Esophagus muscularis mucosa (tissue), 4 donors: ENCODE results near the gene B3GALNT2. TPM values are rescaled to one million over a fixed set of nuclear protein-coding genes. Genes with fewer than 3 reads are reported as not detected.
A peak's percentile ranks its signal among the peaks of the same experiment; 100 is the strongest.

Experiments used
- DNase-seq: peaks from one replicate; pipeline ENCODE4 v3.0.0-alpha.2; 2017; ENCODE audit errors: extremely low spot score
- H3K27ac ChIP-seq, 4 donors: fragments of 200-600 bp; sonication (generic); replicated peaks in 1 of 4; 1 replicate in 3 of 4; 2 replicates in 1 of 4; pipeline ENCODE4 v1.5.1; 2016 to 2019; ENCODE audit warnings: mild to moderate bottlenecking in 1 of 4
- H3K27me3 ChIP-seq, 4 donors: fragments of 200-600 bp; sonication (generic); one replicate each; pipeline versions ENCODE4 v1.5.1 to v1.6.0; 2016 to 2019
- H3K36me3 ChIP-seq, 4 donors: fragments of 200-600 bp; sonication (generic); one replicate each; pipeline ENCODE4 v1.5.1; 2016 to 2019
- H3K4me1 ChIP-seq, 4 donors: fragments of 200-600 bp; sonication (generic); one replicate each; pipeline ENCODE4 v1.5.1; 2016 to 2019
- H3K4me3 ChIP-seq, 4 donors: fragments of 200-600 bp; sonication (generic); 1 replicate in 2 of 4; 2 replicates in 2 of 4; pipeline ENCODE4 v1.5.1; 2016 to 2019; ENCODE audit warnings: mild to moderate bottlenecking in 4 of 4, moderate library complexity in 1 of 4
- H3K9me3 ChIP-seq, 4 donors: fragments of 200-600 bp; sonication (generic); 1 replicate in 3 of 4; 2 replicates in 1 of 4; pipeline ENCODE4 v1.5.1; 2016 to 2019
- EP300 ChIP-seq: sonication (generic); formaldehyde crosslinking; IDR thresholded peaks from one replicate; pipeline ENCODE4 v1.6.1; 2017; ENCODE audit warnings: antibody characterized with exemption
- POLR2A ChIP-seq: fragments of 450-650 bp; IDR thresholded peaks from one replicate; pipeline ENCODE4 v1.6.1; 2017; ENCODE audit warnings: antibody characterized with exemption, moderate library complexity, mild to moderate bottlenecking, low read depth
- POLR2AphosphoS5 ChIP-seq, 2 donors: sonication (generic); formaldehyde crosslinking; IDR thresholded peaks; one replicate each; pipeline ENCODE4 v1.6.1; 2017; ENCODE audit warnings: antibody characterized with exemption in 2 of 2
- WGBS: methylation state at CpG from one replicate; pipeline ENCODE4 v1.1.5; 2018; 5-methylcytosine and 5-hydroxymethylcytosine counted together
- intact Hi-C: fragments of 100-400 bp; cut with DNase I; formaldehyde crosslinking; loops from one replicate; pipeline ENCODE4 v1.15.1; 2023
- total RNA-seq, 4 donors: library from RNA; depleted of rRNA; stranded (reverse); fragments of >200 nt; gene quantifications; one replicate each; pipeline versions ENCODE4 v1.1.0 to v1.2.1, GENCODE V29; 2016
- TF ChIP-seq, protein P1 (sequence below), 3 experiments: fragments of 200-600 bp in 2 of 3; fragments of 450-650 bp in 1 of 3; sonication (generic) in 2 of 3; IDR thresholded peaks; one replicate each; pipeline ENCODE4 v1.5.1; 2017 to 2019; ENCODE audit warnings: antibody characterized with exemption in 3 of 3, mild to moderate bottlenecking in 2 of 3, moderate library complexity in 1 of 3

B3GALNT2 gene
- total RNA-seq, 4 donors from 2014 or later: 49.0 to 68.4 (median 55.5) TPM

- no peaks in the 10 kb centered on the region for H3K27me3 ChIP-seq
- under 1% methylated on average over 36 of the region's 49 CpGs for WGBS
- H3K36me3 ChIP-seq: no peaks in the 10 kb centered on the region
- H3K4me1 ChIP-seq: peaks cover 21 to 52% (median 44%) of the 10 kb centered on the region in 4 donors
- peak overlapping the region; percentile 96 to 98 (median 98) for H3K27ac ChIP-seq
- no peaks in the 10 kb centered on the region for H3K9me3 ChIP-seq
- peak overlapping the region; percentile 80 to 96 (median 92) for H3K4me3 ChIP-seq
- intact Hi-C loops: loop anchor here (10.0 kb wide), 2 partner anchors 179 to 561 kb away; partner anchors contain the start of genes ARID4B, GGPS1 and NID1
- TF ChIP-seq POLR2A: no peak
- TF ChIP-seq POLR2AphosphoS5 (IDR thresholded peaks at IDR 0.05): peak in 1 of 2 donors; percentile 15
- no peak for DNase-seq
Measured at GRCh38 chr1:235503403-235504121, 690 bp downstream of the B3GALNT2 start.

- intact Hi-C loops: loop anchor here (10.0 kb wide), 2 partner anchors 178 to 562 kb away; partner anchors contain the start of genes ARID4B, GGPS1 and NID1
- Histone ChIP-seq H3K36me3 (no peaks in the 10 kb centered on the region), H3K4me3 (peak overlapping the region; percentile 80 to 96 (median 92)), H3K27ac (peak overlapping the region; percentile 96 to 98 (median 98)), H3K9me3 (no peaks in the 10 kb centered on the region), H3K4me1 (peaks cover 21 to 59% (median 45%) of the 10 kb centered on the region in 4 donors), H3K27me3 (no peaks in the 10 kb centered on the region)
- 10% methylated on average over 5 of the region's 5 CpGs for WGBS
- TF ChIP-seq, protein P1, sequence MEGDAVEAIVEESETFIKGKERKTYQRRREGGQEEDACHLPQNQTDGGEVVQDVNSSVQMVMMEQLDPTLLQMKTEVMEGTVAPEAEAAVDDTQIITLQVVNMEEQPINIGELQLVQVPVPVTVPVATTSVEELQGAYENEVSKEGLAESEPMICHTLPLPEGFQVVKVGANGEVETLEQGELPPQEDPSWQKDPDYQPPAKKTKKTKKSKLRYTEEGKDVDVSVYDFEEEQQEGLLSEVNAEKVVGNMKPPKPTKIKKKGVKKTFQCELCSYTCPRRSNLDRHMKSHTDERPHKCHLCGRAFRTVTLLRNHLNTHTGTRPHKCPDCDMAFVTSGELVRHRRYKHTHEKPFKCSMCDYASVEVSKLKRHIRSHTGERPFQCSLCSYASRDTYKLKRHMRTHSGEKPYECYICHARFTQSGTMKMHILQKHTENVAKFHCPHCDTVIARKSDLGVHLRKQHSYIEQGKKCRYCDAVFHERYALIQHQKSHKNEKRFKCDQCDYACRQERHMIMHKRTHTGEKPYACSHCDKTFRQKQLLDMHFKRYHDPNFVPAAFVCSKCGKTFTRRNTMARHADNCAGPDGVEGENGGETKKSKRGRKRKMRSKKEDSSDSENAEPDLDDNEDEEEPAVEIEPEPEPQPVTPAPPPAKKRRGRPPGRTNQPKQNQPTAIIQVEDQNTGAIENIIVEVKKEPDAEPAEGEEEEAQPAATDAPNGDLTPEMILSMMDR (IDR thresholded peaks at IDR 0.05): no peak
- TF ChIP-seq POLR2AphosphoS5 (IDR thresholded peaks at IDR 0.05) (no peak), EP300 (no peak), POLR2A (no peak)
- DNase-seq: no peak
Measured at GRCh38 chr1:235502601-235503402, 1.4 kb downstream of the B3GALNT2 start.

DNA sequence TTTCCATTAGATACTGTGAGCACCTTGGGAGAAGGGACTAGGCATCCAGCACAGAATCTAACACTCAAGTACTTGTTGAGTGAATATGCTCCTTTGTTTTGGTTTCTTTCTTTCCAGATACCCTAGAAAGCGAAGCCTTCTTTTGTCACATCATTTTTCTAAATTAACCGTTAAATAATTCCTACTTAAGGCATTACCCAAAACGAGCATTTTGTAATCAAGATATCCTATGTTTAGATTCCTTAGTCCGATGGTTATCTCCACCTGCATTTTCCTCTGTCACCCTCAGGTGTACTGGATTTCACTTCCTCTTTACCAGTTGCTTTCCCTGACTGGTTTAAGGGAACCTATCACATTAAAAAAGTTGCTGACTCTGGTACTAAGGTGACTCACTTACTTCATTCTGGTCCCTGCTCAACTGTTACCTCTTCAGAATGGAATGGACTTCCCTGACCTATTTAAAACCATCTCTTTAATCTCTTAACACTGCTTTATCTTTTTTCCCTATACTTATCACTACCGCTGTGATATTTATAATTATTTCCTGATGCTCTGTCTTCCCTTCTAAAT, 3.2 kb downstream of the B3GALNT2 start:
- DNase-seq: no peak
- H3K27ac ChIP-seq: peak overlapping the region; percentile 96 to 98 (median 98)
- TF ChIP-seq EP300 (no peak), POLR2AphosphoS5 (IDR thresholded peaks at IDR 0.05) (no peak), POLR2A (no peak)
- TF ChIP-seq, protein P1 (IDR thresholded peaks at IDR 0.05): no peak
- intact Hi-C loops: loop anchor here (10.0 kb wide), 2 partner anchors 176 to 564 kb away; partner anchors contain the start of genes ARID4B, GGPS1 and NID1
- H3K9me3 ChIP-seq: no peaks in the 10 kb centered on the region
- H3K4me3 ChIP-seq: no peak overlapping the region
- WGBS: 75% methylated on average over 5 of the region's 5 CpGs
- H3K4me1 ChIP-seq: peaks cover 21 to 54% (median 42%) of the 10 kb centered on the region in 4 donors
- no peaks in the 10 kb centered on the region for H3K36me3 ChIP-seq
- H3K27me3 ChIP-seq: no peaks in the 10 kb centered on the region

- H3K27ac ChIP-seq: no peak overlapping the region
- intact Hi-C loops: no loop called here
- 46% methylated on average over 2 of the region's 2 CpGs for WGBS
- DNase-seq: no peak
- H3K4me3 ChIP-seq: no peak overlapping the region
- TF ChIP-seq, protein P1 (IDR thresholded peaks at IDR 0.05): no peak
- TF ChIP-seq POLR2AphosphoS5 (IDR thresholded peaks at IDR 0.05) (no peak), EP300 (no peak), POLR2A (no peak)
- peaks cover 11 to 31% (median 24%) of the 10 kb centered on the region in 4 donors for H3K36me3 ChIP-seq
- no peaks in the 10 kb centered on the region for H3K27me3 ChIP-seq
- H3K4me1 ChIP-seq: peaks cover 0 to 27% (median 13%) of the 10 kb centered on the region in 4 donors
- no peaks in the 10 kb centered on the region for H3K9me3 ChIP-seq
Measured at GRCh38 chr1:235495551-235495950, 8.7 kb downstream of the B3GALNT2 start.
